OCI-LY1 (cell line): ENCODE measurements around the gene CAMP.

Source experiments
- H2AFZ ChIP-seq: fragments of 200-600 bp; sonication (generic), shearing (Covaris generic); 2 replicates; pipeline ENCODE4 v1.6.0; 2014; ENCODE audit warnings: antibody characterized with exemption, mild to moderate bottlenecking, low read length
- H3F3A ChIP-seq: fragments of 200-600 bp; sonication (generic), shearing (Covaris generic); 2 replicates; pipeline ENCODE4 v1.6.0; 2014; ENCODE audit warnings: mild to moderate bottlenecking, antibody characterized with exemption, low read length, moderate library complexity; ENCODE audit not compliant: insufficient read depth
- H3K27ac ChIP-seq: fragments of 200-600 bp; sonication (generic); 2 replicates; pipeline ENCODE4 v1.5.1; 2014; ENCODE audit warnings: low read length, mixed run types, mild to moderate bottlenecking, low read depth; ENCODE audit not compliant: poor library complexity, severe bottlenecking
- H3K27me3 ChIP-seq: fragments of 200-600 bp; sonication (generic); 2 replicates; pipeline ENCODE4 v1.6.0; 2014; ENCODE audit warnings: antibody characterized with exemption, mild to moderate bottlenecking, low read length, moderate library complexity; ENCODE audit not compliant: insufficient read depth
- H3K36me3 ChIP-seq: fragments of 200-600 bp; sonication (generic); 2 replicates; pipeline ENCODE4 v1.6.1; 2014; ENCODE audit warnings: mild to moderate bottlenecking, antibody characterized with exemption, low read length, moderate library complexity, mixed read lengths; ENCODE audit not compliant: insufficient read depth
- H3K4me1 ChIP-seq: fragments of 200-600 bp; sonication (generic); 2 replicates; pipeline ENCODE4 v1.5.1; 2014; ENCODE audit warnings: mild to moderate bottlenecking, low read length, moderate library complexity; ENCODE audit not compliant: insufficient read depth, severe bottlenecking
- H3K4me2 ChIP-seq: fragments of 200-600 bp; sonication (generic), shearing (Covaris generic); 2 replicates; pipeline ENCODE4 v1.6.1; 2014; ENCODE audit warnings: low read length
- H3K4me3 ChIP-seq: fragments of 200-600 bp; sonication (generic); 2 replicates; pipeline ENCODE4 v1.5.1; 2014; ENCODE audit warnings: low read length, low read depth, mild to moderate bottlenecking, mixed read lengths; ENCODE audit not compliant: poor library complexity, severe bottlenecking
- H3K79me2 ChIP-seq: fragments of 200-600 bp; shearing (Covaris generic); 2 replicates; pipeline ENCODE4 v1.6.1; 2016; ENCODE audit warnings: mixed run types, low read length, mixed read lengths; ENCODE audit not compliant: insufficient read depth
- H3K9ac ChIP-seq: fragments of 200-600 bp; sonication (generic), shearing (Covaris generic); 2 replicates; pipeline ENCODE4 v1.6.1; 2014; ENCODE audit warnings: mild to moderate bottlenecking, low read length, mixed read lengths
- H3K9me2 ChIP-seq: fragments of 200-600 bp; sonication (generic), shearing (Covaris generic); 2 replicates; pipeline ENCODE4 v1.6.1; 2014; ENCODE audit warnings: low read depth, mild to moderate bottlenecking, low read length, mixed read lengths
- H3K9me3 ChIP-seq: fragments of 200-600 bp; shearing (Covaris generic); 2 replicates; pipeline ENCODE4 v1.6.1; 2014; ENCODE audit warnings: low read length, mixed read lengths
- H4K20me1 ChIP-seq: fragments of 200-600 bp; sonication (generic), shearing (Covaris generic); 2 replicates; pipeline ENCODE4 v1.6.0; 2016; ENCODE audit warnings: mild to moderate bottlenecking, low read length; ENCODE audit not compliant: insufficient read depth
- CTCF ChIP-seq: fragments of 200-600 bp; sonication (generic), shearing (Covaris generic); IDR thresholded peaks from 2 replicates; pipeline ENCODE4 v1.5.1; 2017; ENCODE audit warnings: mild to moderate bottlenecking, antibody characterized with exemption, low read length, moderate library complexity, mixed read lengths
- EZH2 ChIP-seq: fragments of 200-600 bp; sonication (generic), shearing (Covaris generic); IDR thresholded peaks from 2 replicates; pipeline ENCODE4 v1.8.0; 2017; ENCODE audit warnings: borderline replicate concordance, mixed run types, mild to moderate bottlenecking, antibody characterized with exemption, low read length, moderate library complexity, mixed read lengths

The CAMP gene

GRCh38 chr3:48226939-48227338, 3.6 kb downstream of the CAMP start:
- Histone ChIP-seq H2AFZ (no peak overlapping the region), H3F3A (no peaks in the 10 kb centered on the region; the same call in 1 of the 2 replicates), H3K36me3 (no peaks in the 10 kb centered on the region), H3K9ac (no peak overlapping the region), H3K9me3 (no peaks in the 10 kb centered on the region), H3K9me2 (no peaks in the 10 kb centered on the region), H3K4me3 (no peak overlapping the region), H4K20me1 (no peaks in the 10 kb centered on the region), H3K27ac (peak overlapping the region; percentile 96), H3K27me3 (no peaks in the 10 kb centered on the region), H3K4me2 (peak overlapping the region; percentile 39; the same call in 1 of the 2 replicates), H3K79me2 (no peaks in the 10 kb centered on the region), H3K4me1 (peaks cover 63% of the 10 kb centered on the region)
- TF ChIP-seq CTCF (no peak), EZH2 (no peak)

- Histone ChIP-seq H3K4me2 (peak overlapping the region; percentile 50; the same call in 1 of the 2 replicates), H3K36me3 (no peaks in the 10 kb centered on the region), H2AFZ (no peak overlapping the region), H3K9ac (peak overlapping the region; percentile 6; the same call in 1 of the 2 replicates), H3F3A (no peaks in the 10 kb centered on the region), H3K9me3 (no peaks in the 10 kb centered on the region), H3K9me2 (no peaks in the 10 kb centered on the region), H4K20me1 (no peaks in the 10 kb centered on the region), H3K27me3 (no peaks in the 10 kb centered on the region), H3K27ac (peak overlapping the region; percentile 75), H3K79me2 (no peaks in the 10 kb centered on the region), H3K4me3 (no peak overlapping the region), H3K4me1 (peaks cover 43% of the 10 kb centered on the region)
- TF ChIP-seq CTCF (no peak), EZH2 (no peak)
Observed at GRCh38 chr3:48232232-48232631, 8.9 kb downstream of the CAMP start.

- Histone ChIP-seq H2AFZ (peak overlapping the region; percentile 32; the same call in 1 of the 2 replicates), H3F3A (no peaks in the 10 kb centered on the region), H3K36me3 (no peaks in the 10 kb centered on the region), H3K9me3 (no peaks in the 10 kb centered on the region), H3K9ac (no peak overlapping the region; the same call in 1 of the 2 replicates), H3K9me2 (no peaks in the 10 kb centered on the region), H3K27ac (no peak overlapping the region), H3K4me2 (peak overlapping the region; percentile 50), H4K20me1 (no peaks in the 10 kb centered on the region), H3K4me1 (peaks cover 40% of the 10 kb centered on the region), H3K79me2 (no peaks in the 10 kb centered on the region), H3K4me3 (peak overlapping the region; percentile 29), H3K27me3 (no peaks in the 10 kb centered on the region)
- TF ChIP-seq EZH2 (no peak), CTCF (peak; percentile 94)
Observed at GRCh38 chr3:48232734-48233133, 9.4 kb downstream of the CAMP start.
